Forelimb muscle (tissue), 1 donor: ENCODE measurements around the gene CDC42EP3. TPM values are rescaled to one million over a fixed set of nuclear protein-coding genes. Genes with fewer than 3 reads are reported as not detected.

Source experiments
- DNase-seq: peaks from one replicate; pipeline ENCODE4 v3.0.0-alpha.2; 2013; ENCODE audit warnings: low read depth
- polyA plus RNA-seq: library from polyadenylated mRNA; unstranded; fragments of 120-200 nt; gene quantifications from one replicate; pipeline ENCODE4 v1.2.1, GENCODE V29; 2013; ENCODE audit not compliant: insufficient read length

Gene CDC42EP3
- polyA plus RNA-seq, 1 donor: 39.1 TPM

GRCh38 chr2:37683921-37684780 lies 12.7 kb upstream of the CDC42EP3 start:
- no peak for DNase-seq

GRCh38 chr2:37683241-37683640 lies 11.8 kb upstream of the CDC42EP3 start:
- no peak for DNase-seq

GRCh38 chr2:37682473-37682872 lies 11.0 kb upstream of the CDC42EP3 start:
- no peak for DNase-seq

GRCh38 chr2:37681587-37681986 lies 10.1 kb upstream of the CDC42EP3 start:
- no peak for DNase-seq

GRCh38 chr2:37679072-37679695 lies 7.7 kb upstream of the CDC42EP3 start:
- DNase-seq: no peak

GRCh38 chr2:37676274-37676673 lies 4.8 kb upstream of the CDC42EP3 start:
- DNase-seq: no peak

- no peak for DNase-seq
These were observed 3.5 kb upstream of the CDC42EP3 start for GRCh38 chr2:37674946-37675345.

GRCh38 chr2:37672870-37673184 lies 1.4 kb upstream of the CDC42EP3 start:
- DNase-seq: no peak

- no peak for DNase-seq
These were observed 845 bp upstream of the CDC42EP3 start for GRCh38 chr2:37672104-37672869.

- no peak for DNase-seq
These were observed 318 bp upstream of the CDC42EP3 start for GRCh38 chr2:37671816-37672103.

GRCh38 chr2:37670378-37671008 lies 949 bp downstream of the CDC42EP3 start:
- DNase-seq: no peak

- no peak for DNase-seq
These were observed 2.0 kb downstream of the CDC42EP3 start for GRCh38 chr2:37669446-37669845.

- no peak for DNase-seq
These were observed 3.7 kb downstream of the CDC42EP3 start for GRCh38 chr2:37667704-37668103.

GRCh38 chr2:37666772-37667171 lies 4.7 kb downstream of the CDC42EP3 start:
- no peak for DNase-seq

GRCh38 chr2:37665604-37666362 lies 5.7 kb downstream of the CDC42EP3 start:
- no peak for DNase-seq

- DNase-seq: no peak
These were observed 6.4 kb downstream of the CDC42EP3 start for GRCh38 chr2:37665043-37665442.

- no peak for DNase-seq
These were observed 7.2 kb downstream of the CDC42EP3 start for GRCh38 chr2:37664231-37664643.

- DNase-seq: no peak
These were observed 8.1 kb downstream of the CDC42EP3 start for GRCh38 chr2:37663390-37663789.

- DNase-seq: no peak
These were observed 11.7 kb downstream of the CDC42EP3 start for GRCh38 chr2:37659723-37660122.

- no peak for DNase-seq
These were observed 12.8 kb downstream of the CDC42EP3 start for GRCh38 chr2:37658682-37659081.

GRCh38 chr2:37657471-37657870 lies 14.0 kb downstream of the CDC42EP3 start:
- DNase-seq: no peak
